Fibroblast of lung (primary cell): ENCODE results near the gene CHD5. TPM values are rescaled to one million over a fixed set of nuclear protein-coding genes. Genes with fewer than 3 reads are reported as not detected.
"Not testable (repeated sequence)": the region's sequence is repeated elsewhere in the genome, so short reads cannot be mapped to it uniquely, and the experiment has no call there.

Experiments
- DNase-seq, 2 donors: peaks; one replicate each; pipeline versions ENCODE4 v3.0.0 to v3.0.0-alpha.2; 2010; ENCODE audit warnings: low read depth in 2 of 2
- H2AFZ ChIP-seq: 2 replicates; pipeline ENCODE4 v1.5.1; 2012; ENCODE audit warnings: low read length, control low read depth, inconsistent platforms
- H3K27ac ChIP-seq: 2 replicates; pipeline ENCODE4 v1.5.1; 2011; ENCODE audit warnings: low read length, control low read depth; ENCODE audit not compliant: insufficient read depth
- H3K27me3 ChIP-seq: 2 replicates; pipeline ENCODE4 v1.5.1; 2011; ENCODE audit warnings: mild to moderate bottlenecking, low read length; ENCODE audit not compliant: control insufficient read depth, insufficient read depth
- H3K36me3 ChIP-seq: 2 replicates; pipeline ENCODE4 v1.5.1; 2011; ENCODE audit warnings: low read length; ENCODE audit not compliant: control insufficient read depth, insufficient read depth
- H3K4me1 ChIP-seq: 2 replicates; pipeline ENCODE4 v1.5.1; 2011; ENCODE audit warnings: low read length; ENCODE audit not compliant: control insufficient read depth, insufficient read depth; ENCODE audit errors: extremely low read depth
- H3K4me2 ChIP-seq: 2 replicates; pipeline ENCODE4 v1.5.1; 2011; ENCODE audit warnings: low read length, control low read depth; ENCODE audit not compliant: insufficient read depth; ENCODE audit errors: extremely low read depth
- H3K4me3 ChIP-seq, 4 experiments: fragments of 200-600 bp in 1 of 4; sonication (generic) in 1 of 4; replicated peaks in 1 of 4; 2 replicates each; pipeline ENCODE4 v1.5.1; 2011 to 2016; ENCODE audit warnings: low read length in 4 of 4, low read depth in 3 of 4, mild to moderate bottlenecking in 3 of 4, control low read depth in 2 of 4, inconsistent platforms in 1 of 4, mixed read lengths in 1 of 4; ENCODE audit not compliant: insufficient read depth in 1 of 4; ENCODE audit errors: control extremely low read depth in 1 of 4
- H3K79me2 ChIP-seq: 2 replicates; pipeline ENCODE4 v1.5.1; 2012; ENCODE audit warnings: mild to moderate bottlenecking, low read length, inconsistent platforms; ENCODE audit not compliant: control insufficient read depth, insufficient read depth
- H3K9ac ChIP-seq: 2 replicates; pipeline ENCODE4 v1.5.1; 2011; ENCODE audit warnings: mild to moderate bottlenecking, low read length, control low read depth; ENCODE audit not compliant: insufficient read depth
- H3K9me3 ChIP-seq: 2 replicates; pipeline ENCODE4 v1.5.1; 2012; ENCODE audit warnings: low read depth, low read length; ENCODE audit not compliant: control insufficient read depth, insufficient read depth
- H4K20me1 ChIP-seq: 2 replicates; pipeline ENCODE4 v1.5.1; 2011; ENCODE audit warnings: low read length; ENCODE audit not compliant: control insufficient read depth, insufficient read depth; ENCODE audit errors: extremely low read depth
- CTCF ChIP-seq, 2 donors: IDR thresholded peaks in 1 of 2; conservative IDR thresholded peaks in 1 of 2; 1 replicate in 1 of 2; 2 replicates in 1 of 2; pipeline ENCODE4 v1.5.1; 2011 to 2012; ENCODE audit warnings: low read length in 2 of 2, control low read depth in 1 of 2, inconsistent platforms in 1 of 2, low read depth in 1 of 2, mild to moderate bottlenecking in 1 of 2
- EZH2 ChIP-seq: IDR thresholded peaks from 2 replicates; pipeline ENCODE4 v1.5.1; 2012; ENCODE audit warnings: low read length, control low read depth, mild to moderate bottlenecking; ENCODE audit errors: missing control alignments
- polyA plus RNA-seq, 2 donors: library from polyadenylated mRNA; depleted of rRNA in 1 of 2; stranded (reverse) in 1 of 2; unstranded in 1 of 2; fragments of >200 nt; gene quantifications; 2 replicates each; pipeline ENCODE4 v1.2.1, GENCODE V29; 2011 to 2012; ENCODE audit warnings: missing spikeins in 1 of 2
- total RNA-seq: library from RNA; depleted of rRNA; stranded (reverse); fragments of >200 nt; gene quantifications from 2 replicates; pipeline ENCODE4 v1.2.1, GENCODE V29; 2014

CHD5 gene
- total and polyA plus RNA-seq, 2 donors (not counting 1 experiment from before 2014, with no cell fraction given): under 0.01 to 0.01 TPM

- H4K20me1 ChIP-seq: no peaks in the 10 kb centered on the region
- no peak overlapping the region for H3K9ac ChIP-seq
- H3K79me2 ChIP-seq: no peaks in the 10 kb centered on the region
- TF ChIP-seq CTCF (conservative IDR thresholded peaks at IDR 0.05 in 1 of 2, IDR thresholded peaks at IDR 0.05 in 1 of 2; ENCODE audit: low read depth in 1 of 2, low read length in 2 of 2) (peak; percentile 11 to 30), EZH2 (no peak)
- no peaks in the 10 kb centered on the region for H3K9me3 ChIP-seq
- H3K36me3 ChIP-seq: no peaks in the 10 kb centered on the region
- no peak overlapping the region for H2AFZ ChIP-seq
- no peaks in the 10 kb centered on the region for H3K27me3 ChIP-seq
- H3K4me2 ChIP-seq: no peak overlapping the region
- DNase-seq: no peak
- H3K4me3 ChIP-seq: no peak overlapping the region
- H3K4me1 ChIP-seq: no peaks in the 10 kb centered on the region
- no peak overlapping the region for H3K27ac ChIP-seq
Measured at GRCh38 chr1:6080469-6080868, 99.7 kb downstream of the CHD5 start.

GRCh38 chr1:6077919-6078318 lies 102.2 kb downstream of the CHD5 start:
- no peak overlapping the region for H3K27ac ChIP-seq
- no peaks in the 10 kb centered on the region for H4K20me1 ChIP-seq
- no peak for DNase-seq
- H3K79me2 ChIP-seq: no peaks in the 10 kb centered on the region
- no peaks in the 10 kb centered on the region for H3K9me3 ChIP-seq
- H3K4me3 ChIP-seq: no peak overlapping the region
- no peaks in the 10 kb centered on the region for H3K36me3 ChIP-seq
- TF ChIP-seq CTCF (conservative IDR thresholded peaks at IDR 0.05 in 1 of 2, IDR thresholded peaks at IDR 0.05 in 1 of 2; ENCODE audit: low read depth in 1 of 2, low read length in 2 of 2) (no peak), EZH2 (no peak)
- no peak overlapping the region for H2AFZ ChIP-seq
- H3K27me3 ChIP-seq: no peaks in the 10 kb centered on the region
- no peaks in the 10 kb centered on the region for H3K4me1 ChIP-seq
- no peak overlapping the region for H3K4me2 ChIP-seq
- no peak overlapping the region for H3K9ac ChIP-seq

- Histone ChIP-seq H3K4me3 (no peak overlapping the region), H3K27me3 (no peaks in the 10 kb centered on the region), H3K79me2 (no peaks in the 10 kb centered on the region), H3K4me2 (no peak overlapping the region), H3K9ac (no peak overlapping the region), H2AFZ (no peak overlapping the region), H3K36me3 (no peaks in the 10 kb centered on the region), H3K27ac (no peak overlapping the region), H3K4me1 (no peaks in the 10 kb centered on the region), H3K9me3 (no peaks in the 10 kb centered on the region), H4K20me1 (no peaks in the 10 kb centered on the region)
- no peak for DNase-seq
- TF ChIP-seq EZH2: no peak
- TF ChIP-seq CTCF (conservative IDR thresholded peaks at IDR 0.05 in 1 of 2, IDR thresholded peaks at IDR 0.05 in 1 of 2; ENCODE audit: low read depth in 1 of 2, low read length in 2 of 2): no peak
Measured at GRCh38 chr1:6077506-6077905, 102.6 kb downstream of the CHD5 start.

- H3K4me3 ChIP-seq, H3K27ac ChIP-seq, H4K20me1 ChIP-seq, H3K79me2 ChIP-seq, H3K4me2 ChIP-seq, H2AFZ ChIP-seq, H3K4me1 ChIP-seq, H3K9ac ChIP-seq, DNase-seq, H3K9me3 ChIP-seq, H3K36me3 ChIP-seq, H3K27me3 ChIP-seq: not testable (repeated sequence)
Measured at GRCh38 chr1:6077061-6077460, 103.1 kb downstream of the CHD5 start.
